Measurements from ENCODE around the gene MRPL34.

GRCh38 chr19:17340302-17340870 is 34.7 kb downstream of the MRPL34 start:
- TF ChIP-seq, protein P1, sequence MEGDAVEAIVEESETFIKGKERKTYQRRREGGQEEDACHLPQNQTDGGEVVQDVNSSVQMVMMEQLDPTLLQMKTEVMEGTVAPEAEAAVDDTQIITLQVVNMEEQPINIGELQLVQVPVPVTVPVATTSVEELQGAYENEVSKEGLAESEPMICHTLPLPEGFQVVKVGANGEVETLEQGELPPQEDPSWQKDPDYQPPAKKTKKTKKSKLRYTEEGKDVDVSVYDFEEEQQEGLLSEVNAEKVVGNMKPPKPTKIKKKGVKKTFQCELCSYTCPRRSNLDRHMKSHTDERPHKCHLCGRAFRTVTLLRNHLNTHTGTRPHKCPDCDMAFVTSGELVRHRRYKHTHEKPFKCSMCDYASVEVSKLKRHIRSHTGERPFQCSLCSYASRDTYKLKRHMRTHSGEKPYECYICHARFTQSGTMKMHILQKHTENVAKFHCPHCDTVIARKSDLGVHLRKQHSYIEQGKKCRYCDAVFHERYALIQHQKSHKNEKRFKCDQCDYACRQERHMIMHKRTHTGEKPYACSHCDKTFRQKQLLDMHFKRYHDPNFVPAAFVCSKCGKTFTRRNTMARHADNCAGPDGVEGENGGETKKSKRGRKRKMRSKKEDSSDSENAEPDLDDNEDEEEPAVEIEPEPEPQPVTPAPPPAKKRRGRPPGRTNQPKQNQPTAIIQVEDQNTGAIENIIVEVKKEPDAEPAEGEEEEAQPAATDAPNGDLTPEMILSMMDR (IDR thresholded peaks at IDR 0.05): no peak
- TF ChIP-seq POLR2AphosphoS5 (IDR thresholded peaks at IDR 0.05): no peak
- no peak for TF ChIP-seq EP300 (IDR thresholded peaks at IDR 0.05)
